NT2/D1 (cell line): ENCODE data around the gene SRGAP3.
A peak's percentile ranks its signal among the peaks of the same experiment; 100 is the strongest.

Experiments
- DNase-seq: peaks from one replicate; pipeline ENCODE4 v3.0.0-alpha.2; 2011; ENCODE audit warnings: low read depth, low spot score
- H3K27me3 ChIP-seq: 2 replicates; pipeline ENCODE4 v1.6.0; 2011; ENCODE audit warnings: mild to moderate bottlenecking; ENCODE audit not compliant: insufficient read length, insufficient read depth
- H3K36me3 ChIP-seq: 2 replicates; pipeline ENCODE4 v1.6.1; 2011; ENCODE audit warnings: mild to moderate bottlenecking, low read length, mixed read lengths; ENCODE audit not compliant: insufficient read depth, insufficient read length
- H3K4me1 ChIP-seq: 2 replicates; pipeline ENCODE4 v1.5.1; 2011; ENCODE audit not compliant: insufficient read depth, insufficient read length
- H3K4me3 ChIP-seq: 2 replicates; pipeline ENCODE4 v1.5.1; 2011; ENCODE audit warnings: low read depth; ENCODE audit not compliant: insufficient read length
- H3K9ac ChIP-seq: 2 replicates; pipeline ENCODE4 v1.6.0; 2011; ENCODE audit warnings: low read depth; ENCODE audit not compliant: insufficient read length
- H3K9me3 ChIP-seq: 2 replicates; pipeline ENCODE4 v1.5.1; 2011; ENCODE audit warnings: mild to moderate bottlenecking, low read length; ENCODE audit not compliant: insufficient read depth
- SUZ12 ChIP-seq: IDR thresholded peaks from 2 replicates; pipeline ENCODE4 v1.6.1; 2011; ENCODE audit not compliant: insufficient read length, insufficient read depth; ENCODE audit errors: extremely low read depth
- YY1 ChIP-seq: IDR thresholded peaks from 2 replicates; pipeline ENCODE4 v1.6.1; 2011; ENCODE audit not compliant: insufficient read length, insufficient read depth
- ZNF274 ChIP-seq: IDR thresholded peaks from 2 replicates; pipeline ENCODE4 v1.6.1; 2011; ENCODE audit warnings: mild to moderate bottlenecking, low read depth, low read length

SRGAP3 gene

DNA sequence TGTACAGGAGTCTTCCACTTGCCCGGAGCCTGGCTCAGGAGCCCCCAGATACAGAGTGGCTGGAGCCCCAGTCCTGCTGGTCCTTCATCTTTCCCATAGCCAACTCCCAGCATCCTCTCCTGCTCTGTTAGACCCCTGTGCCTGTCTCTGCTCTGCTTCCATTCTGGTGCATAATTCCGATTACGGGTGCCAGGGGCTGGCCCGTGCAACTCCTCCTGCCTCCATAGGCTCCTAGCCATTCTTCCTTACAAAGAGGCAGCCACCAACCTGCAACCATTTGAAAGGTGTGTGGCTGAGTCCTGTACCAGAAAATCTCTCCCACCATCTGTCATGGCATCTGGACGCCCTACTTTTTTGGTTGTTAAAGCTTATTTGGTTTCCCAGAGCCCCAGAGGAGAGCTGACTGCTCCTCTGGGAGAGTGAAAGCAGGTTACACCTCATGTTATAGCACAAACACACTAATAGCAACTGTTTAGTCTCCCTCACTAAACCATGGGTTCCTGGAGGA lies 281.0 kb downstream of the SRGAP3 start:
- peaks cover 10% of the 10 kb centered on the region for H3K27me3 ChIP-seq
- H3K9ac ChIP-seq: no peak overlapping the region
- no peaks in the 10 kb centered on the region for H3K36me3 ChIP-seq
- no peak for TF ChIP-seq YY1
- no peak for TF ChIP-seq ZNF274
- no peak for TF ChIP-seq SUZ12
- DNase-seq: no peak
- H3K9me3 ChIP-seq: no peaks in the 10 kb centered on the region
- H3K4me1 ChIP-seq: peaks cover 6% of the 10 kb centered on the region
- H3K4me3 ChIP-seq: no peak overlapping the region

DNA sequence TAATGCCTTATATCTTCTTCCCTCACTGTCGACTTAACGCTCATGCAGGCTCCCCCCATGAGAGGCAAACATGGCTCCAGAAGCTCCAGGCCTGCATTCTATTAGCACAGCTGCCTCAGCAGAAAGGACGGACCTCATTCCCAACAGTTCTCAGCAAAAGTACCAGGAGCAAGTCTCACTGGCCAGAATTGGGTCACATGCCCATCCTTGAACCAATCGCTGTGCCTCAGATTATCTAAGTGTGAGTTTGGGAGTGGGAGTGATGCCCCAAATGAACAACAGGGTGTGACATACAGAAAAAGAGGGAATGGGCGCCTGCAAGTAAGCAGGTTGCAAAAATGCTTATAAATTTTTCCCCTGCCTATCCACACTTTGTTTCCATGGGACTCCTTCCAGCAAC lies 281.9 kb downstream of the SRGAP3 start:
- H3K36me3 ChIP-seq: no peaks in the 10 kb centered on the region
- no peak for DNase-seq
- H3K9me3 ChIP-seq: no peaks in the 10 kb centered on the region
- no peak overlapping the region for H3K9ac ChIP-seq
- H3K27me3 ChIP-seq: peaks cover 10% of the 10 kb centered on the region
- TF ChIP-seq SUZ12 (no peak), ZNF274 (no peak), YY1 (no peak)
- peaks cover 6% of the 10 kb centered on the region for H3K4me1 ChIP-seq
- no peak overlapping the region for H3K4me3 ChIP-seq

- H3K4me1 ChIP-seq: peaks cover 6% of the 10 kb centered on the region
- H3K36me3 ChIP-seq: no peaks in the 10 kb centered on the region
- TF ChIP-seq YY1: no peak
- no peak for TF ChIP-seq SUZ12
- no peak for TF ChIP-seq ZNF274
Observed at GRCh38 chr3:8966820-8967348, 282.6 kb downstream of the SRGAP3 start.

GRCh38 chr3:8966150-8966819 lies 283.2 kb downstream of the SRGAP3 start:
- no peak overlapping the region for H3K4me3 ChIP-seq
- H3K9me3 ChIP-seq: no peaks in the 10 kb centered on the region
- peaks cover 6% of the 10 kb centered on the region for H3K4me1 ChIP-seq
- H3K36me3 ChIP-seq: peaks cover 5% of the 10 kb centered on the region
- TF ChIP-seq ZNF274 (no peak), YY1 (no peak), SUZ12 (no peak)
- DNase-seq: no peak
- peaks cover 2% of the 10 kb centered on the region for H3K27me3 ChIP-seq
- no peak overlapping the region for H3K9ac ChIP-seq

More at GRCh38 chr3:8966820-8967348, 282.6 kb downstream of the SRGAP3 start:
- no peak overlapping the region for H3K9ac ChIP-seq
- no peak for DNase-seq
- peaks cover 8% of the 10 kb centered on the region for H3K27me3 ChIP-seq
- H3K9me3 ChIP-seq: no peaks in the 10 kb centered on the region
- H3K4me3 ChIP-seq: no peak overlapping the region

GRCh38 chr3:8964436-8965370 lies 284.7 kb downstream of the SRGAP3 start:
- Histone ChIP-seq H3K9ac (peak overlapping the region; percentile 33), H3K36me3 (peaks cover 17% of the 10 kb centered on the region), H3K9me3 (no peaks in the 10 kb centered on the region), H3K4me3 (peak overlapping the region; percentile 6), H3K27me3 (no peaks in the 10 kb centered on the region), H3K4me1 (peaks cover 6% of the 10 kb centered on the region)
- TF ChIP-seq SUZ12 (no peak), ZNF274 (no peak), YY1 (no peak)
- DNase-seq: peak; percentile 93

DNA sequence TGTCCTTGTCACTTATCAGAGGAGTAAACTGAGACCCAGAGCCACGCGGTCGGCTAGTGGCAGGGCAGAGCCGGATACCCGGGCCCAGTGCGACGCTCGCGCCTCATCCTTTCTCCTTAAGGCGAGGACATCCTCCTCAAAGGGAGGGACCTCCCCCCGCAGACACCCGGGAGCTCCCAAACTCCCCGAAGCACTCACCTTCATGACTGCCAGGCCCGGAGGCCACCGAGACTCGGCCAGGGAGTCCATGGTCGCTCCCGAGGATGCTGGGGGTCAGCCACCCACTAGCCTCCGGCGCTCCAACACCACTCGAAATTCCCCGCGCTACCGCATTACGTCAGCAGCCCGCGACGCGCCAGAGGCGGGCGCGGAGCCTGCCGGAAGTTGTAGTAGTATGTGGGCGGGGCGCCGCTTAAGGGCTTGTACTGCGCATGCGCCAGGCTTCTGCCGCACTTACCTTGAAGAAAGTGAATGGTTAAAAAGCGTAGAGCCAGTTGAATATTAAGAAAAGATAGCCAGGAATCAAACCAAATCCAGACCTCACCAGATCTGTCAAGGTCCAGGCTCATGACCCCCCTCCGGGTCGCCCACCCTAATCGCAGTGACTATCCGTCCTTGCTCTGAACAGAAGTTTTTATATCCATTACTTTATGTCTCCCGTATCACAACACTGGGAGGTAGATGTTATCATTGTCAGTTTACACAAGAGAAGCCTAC lies 286.2 kb downstream of the SRGAP3 start, which contains the start of gene RAD18:
Gene RAD18 (minus strand): TSS at position 336 of the 717 bp plus-strand sequence. CDS start 87 bp downstream, at position 249.
- no peak for TF ChIP-seq YY1
- no peak for TF ChIP-seq SUZ12
- no peak for TF ChIP-seq ZNF274
- Histone ChIP-seq H3K36me3 (peaks cover 31% of the 10 kb centered on the region), H3K27me3 (no peaks in the 10 kb centered on the region), H3K4me1 (peaks cover 6% of the 10 kb centered on the region), H3K9ac (peak within 1 kb of the TSS; percentile 90), H3K9me3 (no peaks in the 10 kb centered on the region), H3K4me3 (peak within 1 kb of the TSS; percentile 80)
- peak; percentile 90 for DNase-seq
